HEK293T (cell line): Measurements from ENCODE around the gene IL22RA1.

Experiments
- CTCF ChIA-PET: fragments of 350-600 bp; formaldehyde crosslinking; extraction: SDS; loops from one replicate; lab custom pipeline; 2021; ENCODE audit warnings: antibody characterized with exemption, inconsistent platforms; lab: Yijun Ruan, JAX
- POLR2A ChIA-PET: fragments of 350-600 bp; formaldehyde crosslinking; extraction: SDS; loops from one replicate; lab custom pipeline; 2020; ENCODE audit warnings: antibody characterized with exemption, inconsistent platforms; lab: Yijun Ruan, JAX
- DNase-seq: peaks from one replicate; pipeline ENCODE4 v3.0.0; 2012; ENCODE audit warnings: mixed read lengths; ENCODE audit errors: extremely low spot score
- ARNT ChIP-seq: fragments of 450-650 bp; IDR thresholded peaks from 2 replicates; pipeline ENCODE4 v1.6.1; 2017; ENCODE audit warnings: mild to moderate bottlenecking
- BHLHE40 ChIP-seq: fragments of 450-650 bp; IDR thresholded peaks from 2 replicates; pipeline ENCODE4 v1.6.1; 2016; ENCODE audit warnings: mild to moderate bottlenecking, moderate library complexity, borderline replicate concordance
- CTBP1 ChIP-seq: fragments of 450-650 bp; IDR thresholded peaks from 2 replicates; pipeline ENCODE4 v1.6.1; 2016; ENCODE audit warnings: borderline replicate concordance
- ELF4 ChIP-seq: fragments of 450-650 bp; IDR thresholded peaks from 2 replicates; pipeline ENCODE4 v1.6.1; 2017; ENCODE audit warnings: antibody characterized with exemption
- FOXA1 ChIP-seq: fragments of 450-650 bp; IDR thresholded peaks from 2 replicates; pipeline ENCODE4 v1.6.1; 2016; ENCODE audit warnings: mild to moderate bottlenecking
- FOXK2 ChIP-seq: fragments of 450-650 bp; IDR thresholded peaks from 2 replicates; pipeline ENCODE4 v1.6.1; 2016; ENCODE audit warnings: mild to moderate bottlenecking
- FOXM1 ChIP-seq: fragments of 450-650 bp; IDR thresholded peaks from 2 replicates; pipeline ENCODE4 v1.6.1; 2017; ENCODE audit warnings: mild to moderate bottlenecking, borderline replicate concordance
- HDGF ChIP-seq: fragments of 450-650 bp; IDR thresholded peaks from 2 replicates; pipeline ENCODE4 v1.6.1; 2017; ENCODE audit warnings: antibody characterized with exemption, borderline replicate concordance
- L3MBTL2 ChIP-seq: fragments of 450-650 bp; conservative IDR thresholded peaks from 2 replicates; pipeline ENCODE4 v1.6.1; 2016; ENCODE audit warnings: mild to moderate bottlenecking
- LEF1 ChIP-seq: fragments of 450-650 bp; IDR thresholded peaks from 2 replicates; pipeline ENCODE4 v1.6.1; 2017; ENCODE audit warnings: mild to moderate bottlenecking, borderline replicate concordance
- NFRKB ChIP-seq: fragments of 450-650 bp; IDR thresholded peaks from 2 replicates; pipeline ENCODE4 v1.6.1; 2016; ENCODE audit warnings: mild to moderate bottlenecking, moderate library complexity
- PKNOX1 ChIP-seq: fragments of 450-650 bp; IDR thresholded peaks from 2 replicates; pipeline ENCODE4 v1.6.1; 2016
- SP1 ChIP-seq: fragments of 450-650 bp; IDR thresholded peaks from 2 replicates; pipeline ENCODE4 v1.6.1; 2017
- SUZ12 ChIP-seq: fragments of 450-650 bp; IDR thresholded peaks from 2 replicates; pipeline ENCODE4 v1.6.1; 2016; ENCODE audit warnings: mild to moderate bottlenecking
- TARDBP ChIP-seq: fragments of 450-650 bp; IDR thresholded peaks from 2 replicates; pipeline ENCODE4 v1.6.1; 2016
- ZNF384 ChIP-seq: fragments of 450-650 bp; IDR thresholded peaks from 2 replicates; pipeline ENCODE4 v1.6.1; 2016

IL22RA1 gene

DNA sequence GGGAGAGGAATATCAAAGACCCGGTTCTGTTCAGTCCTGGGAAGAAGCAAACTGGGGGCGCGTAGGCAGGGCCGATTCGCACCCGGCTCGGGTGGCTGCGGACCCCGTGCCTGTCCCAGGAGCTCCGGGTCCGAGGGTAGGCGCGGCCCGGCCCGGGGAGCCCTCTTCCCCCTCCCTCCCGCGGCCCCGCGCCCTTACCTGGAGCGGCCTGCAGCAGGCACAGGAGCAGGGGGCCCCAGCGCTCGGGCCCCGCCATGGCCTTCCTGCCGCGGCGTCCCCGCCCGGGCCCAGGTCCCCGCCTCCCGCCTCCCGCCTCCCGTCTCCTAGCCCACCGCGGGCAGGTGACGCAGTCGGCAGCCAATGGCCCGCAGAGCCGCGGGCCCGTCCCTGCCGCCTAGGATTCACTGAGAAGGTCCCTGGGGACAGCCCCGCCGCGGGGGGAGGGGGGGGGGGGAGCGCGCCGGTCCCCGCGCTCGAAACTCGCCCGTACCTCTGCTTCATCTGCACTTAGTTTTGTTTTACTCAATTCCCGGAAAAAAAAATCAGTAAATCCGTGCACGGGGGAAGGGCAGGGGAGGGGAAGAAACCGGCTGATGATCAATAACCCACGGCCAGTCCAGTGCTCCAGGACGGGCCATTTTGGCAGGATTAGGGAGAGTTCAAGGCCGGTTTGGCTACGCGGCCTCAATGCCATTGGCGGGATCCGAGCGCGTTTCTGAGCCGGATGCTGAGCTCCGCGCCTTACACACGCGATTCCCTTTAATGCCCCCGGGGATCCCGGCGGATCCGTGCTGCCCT, 44.3 kb upstream of the IL22RA1 start, which contains the start of gene IFNLR1:
IFNLR1 (minus strand) TSS at position 297 of the 798 bp plus-strand sequence; CDS start at position 256, 41 bp downstream.
- POLR2A ChIA-PET = interaction anchor here (0.7 to 1.7 kb wide), 2 partner anchors 35 to 37 kb away, joined by 5 to 6 read pairs; no protein-coding TSS in a partner anchor
- peak; percentile 77 for DNase-seq
- CTCF ChIA-PET = interaction anchor here (0.9 to 1.2 kb wide), 2 partner anchors 8 to 37 kb away, joined by 3 to 7 read pairs; no protein-coding TSS in a partner anchor
- TF ChIP-seq SP1 (no peak), L3MBTL2 (peak; percentile 80), FOXM1 (peak; percentile 58; the same call in 1 of the 2 replicates)

- ChIA-PET CTCF (interaction anchor here (1.2 kb wide), 1 partner anchor 36 kb away, joined by 7 read pairs; no protein-coding TSS in a partner anchor), POLR2A (interaction anchor here (1.0 to 1.7 kb wide), 4 partner anchors 35 to 628 kb away, joined by 3 to 6 read pairs (median 4); no protein-coding TSS in a partner anchor)
- DNase-seq = no peak
- TF ChIP-seq HDGF (no peak), SUZ12 (no peak), ELF4 (no peak), ZNF384 (no peak), FOXA1 (no peak)
Measured at GRCh38 chr1:24186711-24186992, 43.7 kb upstream of the IL22RA1 start.

- CTCF ChIA-PET = interaction anchor here (1.2 kb wide), 1 partner anchor 36 kb away, joined by 7 read pairs; no protein-coding TSS in a partner anchor
- POLR2A ChIA-PET = interaction anchor here (1.0 to 1.7 kb wide), 4 partner anchors 34 to 628 kb away, joined by 3 to 6 read pairs (median 4); no protein-coding TSS in a partner anchor
- TF ChIP-seq TARDBP (no peak), FOXA1 (no peak)
- no peak for DNase-seq
Measured at GRCh38 chr1:24186031-24186710, 43.2 kb upstream of the IL22RA1 start.

DNA sequence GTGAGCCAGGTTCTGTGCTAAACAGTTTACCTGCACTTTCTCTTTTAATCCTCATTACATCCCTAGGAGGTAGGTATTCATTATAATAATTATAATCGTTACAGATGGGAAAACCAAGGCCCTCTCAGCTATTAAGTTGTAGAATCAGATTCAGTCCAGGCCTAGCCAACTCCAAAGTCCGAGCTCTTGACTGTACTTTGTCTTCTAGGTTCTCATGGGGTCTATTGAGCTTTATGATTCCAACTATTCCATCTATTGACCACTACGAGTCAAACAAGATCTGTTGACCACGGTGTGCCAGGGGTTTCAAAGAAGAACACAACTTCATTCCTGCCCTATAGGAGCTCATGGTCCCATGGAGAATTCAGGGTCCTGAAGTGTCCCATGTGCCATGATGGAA, 42.1 kb upstream of the IL22RA1 start:
- ChIA-PET CTCF (interaction anchor here (1.2 kb wide), 1 partner anchor 35 kb away, joined by 3 read pairs; no protein-coding TSS in a partner anchor), POLR2A (no interaction called here)
- DNase-seq = no peak
- TF ChIP-seq CTBP1 (no peak), PKNOX1 (no peak), LEF1 (no peak), SUZ12 (no peak), HDGF (no peak), FOXM1 (no peak), L3MBTL2 (no peak), FOXK2 (no peak), SP1 (no peak), ELF4 (no peak), FOXA1 (no peak)

DNA sequence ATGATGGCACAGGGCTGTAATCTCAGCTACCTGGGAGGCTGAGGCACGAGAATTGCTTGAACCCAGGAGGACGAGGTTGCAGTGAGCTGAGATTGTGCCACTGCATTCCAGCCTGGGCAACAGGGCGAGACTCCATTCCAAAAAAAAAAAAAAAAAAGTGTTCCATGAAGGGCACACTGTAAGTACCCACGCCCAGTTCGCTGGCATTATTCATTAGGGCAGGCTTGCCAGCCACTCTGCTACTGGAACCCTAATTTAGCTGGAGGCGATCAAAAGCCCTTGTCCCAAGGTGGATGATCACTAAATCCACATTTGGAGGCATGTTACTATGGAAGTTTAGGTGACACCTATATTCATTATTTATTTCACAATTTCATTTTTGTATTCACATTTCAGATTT, 39.1 kb upstream of the IL22RA1 start:
- TF ChIP-seq FOXM1 (no peak), SP1 (no peak), LEF1 (no peak), HDGF (no peak), L3MBTL2 (no peak), PKNOX1 (no peak), NFRKB (no peak), ARNT (no peak)
- CTCF ChIA-PET = no interaction called here
- DNase-seq = no peak
- POLR2A ChIA-PET = no interaction called here

- no peak for TF ChIP-seq ARNT
- no peak for TF ChIP-seq BHLHE40
- no peak for TF ChIP-seq NFRKB
- TF ChIP-seq CTBP1 = no peak
- TF ChIP-seq PKNOX1 = no peak
- no peak for TF ChIP-seq HDGF
- TF ChIP-seq LEF1 = no peak
- no peak for TF ChIP-seq FOXM1
- TF ChIP-seq ZNF384 = no peak
- TF ChIP-seq SUZ12 = no peak
- TF ChIP-seq TARDBP = no peak
- TF ChIP-seq ELF4 = no peak
- no peak for TF ChIP-seq FOXA1
- ChIA-PET POLR2A (no interaction called here), CTCF (no interaction called here)
- DNase-seq = no peak
Measured at GRCh38 chr1:24181619-24182018, 38.7 kb upstream of the IL22RA1 start.
